Erythroblast (primary cell): ENCODE measurements around the gene AKNA.

ENCODE experiments used
- DNase-seq, 2 experiments: peaks; one replicate each; lab custom pipeline; 2025; lab: John Stamatoyannopoulos, UW
- GATA1 ChIP-seq: IDR thresholded peaks from 2 replicates; pipeline ENCODE4 v1.6.1; 2011; ENCODE audit warnings: low read depth, mild to moderate bottlenecking, control low read depth, low read length, moderate library complexity
- POLR2A ChIP-seq: IDR thresholded peaks from 2 replicates; pipeline ENCODE4 v1.6.1; 2011; ENCODE audit warnings: mild to moderate bottlenecking, low read length

AKNA gene

GRCh38 chr9:114372921-114373448 is 14.8 kb downstream of the AKNA start:
- TF ChIP-seq GATA1 (no peak), POLR2A (no peak)
- DNase-seq = no peak

GRCh38 chr9:114371973-114372917 is 15.5 kb downstream of the AKNA start:
- DNase-seq = no peak
- TF ChIP-seq POLR2A = no peak
- TF ChIP-seq GATA1 = no peak

- DNase-seq = no peak
- no peak for TF ChIP-seq GATA1
- no peak for TF ChIP-seq POLR2A
These were observed 16.3 kb downstream of the AKNA start for GRCh38 chr9:114371343-114371944.

GRCh38 chr9:114370968-114371320 is 16.8 kb downstream of the AKNA start:
- TF ChIP-seq GATA1 (no peak), POLR2A (no peak)
- DNase-seq = no peak

- TF ChIP-seq POLR2A (no peak), GATA1 (no peak)
- DNase-seq = no peak
These were observed 17.4 kb downstream of the AKNA start for GRCh38 chr9:114370251-114370967.

GRCh38 chr9:114369216-114370130 is 18.3 kb downstream of the AKNA start:
- DNase-seq = no peak
- no peak for TF ChIP-seq POLR2A
- TF ChIP-seq GATA1 = no peak

GRCh38 chr9:114367772-114368569 is 19.8 kb downstream of the AKNA start:
- no peak for DNase-seq
- TF ChIP-seq GATA1 = no peak
- TF ChIP-seq POLR2A = no peak

GRCh38 chr9:114367366-114367765 is 20.4 kb downstream of the AKNA start:
- DNase-seq = no peak
- TF ChIP-seq GATA1 = no peak
- no peak for TF ChIP-seq POLR2A

- TF ChIP-seq GATA1 (no peak), POLR2A (no peak)
- no peak for DNase-seq
These were observed 21.3 kb downstream of the AKNA start for GRCh38 chr9:114366334-114367128.

GRCh38 chr9:114365194-114365593 is 22.6 kb downstream of the AKNA start:
- DNase-seq = no peak
- no peak for TF ChIP-seq GATA1
- TF ChIP-seq POLR2A = no peak

- DNase-seq = peak in 1 of 2 experiments; percentile 3
- TF ChIP-seq GATA1 = no peak
- TF ChIP-seq POLR2A = no peak
These were observed 23.4 kb downstream of the AKNA start for GRCh38 chr9:114364134-114365041.
